ENCODE measurements around the gene ACOXL. TPM values are rescaled to one million over a fixed set of nuclear protein-coding genes. Genes with fewer than 3 reads are reported as not detected.

ACOXL gene
- total RNA-seq, 2 donors from 2014 or later = 11.7 to 12.3 TPM

- Mint-ChIP-seq H3K4me1 (peaks cover 4% of the 10 kb centered on the region), H3K4me3 (no peak overlapping the region), H3K27me3 (ENCODE audit: insufficient read depth) (peaks cover 3% of the 10 kb centered on the region), H3K9me3 (no peaks in the 10 kb centered on the region), H3K27ac (no peak overlapping the region), H3K36me3 (ENCODE audit: low read depth) (peaks cover 3% of the 10 kb centered on the region)
- Histone ChIP-seq H3K27me3 (ENCODE audit: control insufficient read depth, insufficient read depth, low read length, poor library complexity, severe bottlenecking) (no peaks in the 10 kb centered on the region), H3K9me3 (ENCODE audit: control insufficient read depth, low read length) (no peaks in the 10 kb centered on the region), H3K4me1 (ENCODE audit: control insufficient read depth, insufficient read depth, low read length) (no peaks in the 10 kb centered on the region), H3K9ac (ENCODE audit: extremely low read depth, low read length, poor library complexity, severe bottlenecking) (no peak overlapping the region), H3K4me3 (ENCODE audit: low read length) (no peak overlapping the region), H3K36me3 (ENCODE audit: control insufficient read depth, insufficient read depth, low read length) (no peaks in the 10 kb centered on the region), H3K27ac (ENCODE audit: low read depth, low read length) (no peak overlapping the region)
- WGBS, 2 experiments (ENCODE audit: insufficient coverage in 1 of 2, insufficient read length in 1 of 2) = 82 to 94% methylated on average over 3 of the region's 3 CpGs
- no peak for DNase-seq
- no peak for TF ChIP-seq CTCF (conservative IDR thresholded peaks at IDR 0.05)
Measured at GRCh38 chr2:111091811-111092211, 359.4 kb downstream of the ACOXL start.

- H3K27ac ChIP-seq (ENCODE audit: low read depth, low read length) = peak overlapping the region; percentile 10
- no peaks in the 10 kb centered on the region for H3K9me3 Mint-ChIP-seq
- H3K4me3 Mint-ChIP-seq = no peak overlapping the region
- H3K9ac ChIP-seq (ENCODE audit: extremely low read depth, low read length, poor library complexity, severe bottlenecking) = no peak overlapping the region
- H3K36me3 ChIP-seq (ENCODE audit: control insufficient read depth, insufficient read depth, low read length) = no peaks in the 10 kb centered on the region
- H3K27me3 ChIP-seq (ENCODE audit: control insufficient read depth, insufficient read depth, low read length, poor library complexity, severe bottlenecking) = no peaks in the 10 kb centered on the region
- WGBS, 2 experiments (ENCODE audit: insufficient coverage in 1 of 2, insufficient read length in 1 of 2) = 92 to 100% methylated on average over 1 to 2 of the region's 2 CpGs
- no peaks in the 10 kb centered on the region for H3K9me3 ChIP-seq (ENCODE audit: control insufficient read depth, low read length)
- TF ChIP-seq CTCF (conservative IDR thresholded peaks at IDR 0.05) = no peak
- peaks cover 3% of the 10 kb centered on the region for H3K36me3 Mint-ChIP-seq (ENCODE audit: low read depth)
- H3K4me1 Mint-ChIP-seq = peaks cover 7% of the 10 kb centered on the region
- peaks cover 3% of the 10 kb centered on the region for H3K27me3 Mint-ChIP-seq (ENCODE audit: insufficient read depth)
- DNase-seq = no peak
- H3K4me1 ChIP-seq (ENCODE audit: control insufficient read depth, insufficient read depth, low read length) = no peaks in the 10 kb centered on the region
- no peak overlapping the region for H3K4me3 ChIP-seq (ENCODE audit: low read length)
- H3K27ac Mint-ChIP-seq = no peak overlapping the region
Measured at GRCh38 chr2:111094691-111095090, 362.3 kb downstream of the ACOXL start.

GRCh38 chr2:111095434-111095833, 363.1 kb downstream of the ACOXL start:
- Mint-ChIP-seq H3K27me3 (ENCODE audit: insufficient read depth) (no peaks in the 10 kb centered on the region), H3K4me3 (no peak overlapping the region), H3K4me1 (peaks cover 7% of the 10 kb centered on the region), H3K36me3 (ENCODE audit: low read depth) (peaks cover 3% of the 10 kb centered on the region), H3K27ac (no peak overlapping the region), H3K9me3 (no peaks in the 10 kb centered on the region)
- H3K36me3 ChIP-seq (ENCODE audit: control insufficient read depth, insufficient read depth, low read length) = no peaks in the 10 kb centered on the region
- no peak for TF ChIP-seq CTCF (conservative IDR thresholded peaks at IDR 0.05)
- H3K9ac ChIP-seq (ENCODE audit: extremely low read depth, low read length, poor library complexity, severe bottlenecking) = no peak overlapping the region
- H3K27ac ChIP-seq (ENCODE audit: low read depth, low read length) = no peak overlapping the region
- H3K9me3 ChIP-seq (ENCODE audit: control insufficient read depth, low read length) = no peaks in the 10 kb centered on the region
- H3K27me3 ChIP-seq (ENCODE audit: control insufficient read depth, insufficient read depth, low read length, poor library complexity, severe bottlenecking) = no peaks in the 10 kb centered on the region
- 92% methylated on average over 8 of the region's 8 CpGs for WGBS, 2 experiments (ENCODE audit: insufficient coverage in 1 of 2, insufficient read length in 1 of 2)
- no peak for DNase-seq
- H3K4me3 ChIP-seq (ENCODE audit: low read length) = no peak overlapping the region
- H3K4me1 ChIP-seq (ENCODE audit: control insufficient read depth, insufficient read depth, low read length) = no peaks in the 10 kb centered on the region
